Peyer's patch (tissue), 4 donors: Measurements from ENCODE around the gene TDRD3. TPM values are rescaled to one million over a fixed set of nuclear protein-coding genes. Genes with fewer than 3 reads are reported as not detected.

Source experiments
- DNase-seq, 3 donors: peaks; one replicate each; pipeline ENCODE4 v3.0.0-alpha.2; 2017 to 2019
- H3K27ac ChIP-seq, 4 donors: fragments of 200-600 bp; sonication (generic); one replicate each; pipeline ENCODE4 v1.5.1; 2016 to 2019
- H3K27me3 ChIP-seq, 2 donors: fragments of 200-600 bp; sonication (generic); one replicate each; pipeline ENCODE4 v1.5.1; 2019
- H3K36me3 ChIP-seq, 3 donors: fragments of 200-600 bp; sonication (generic); one replicate each; pipeline ENCODE4 v1.5.1; 2016 to 2019
- H3K4me1 ChIP-seq, 4 donors: fragments of 200-600 bp; sonication (generic); one replicate each; pipeline ENCODE4 v1.5.1; 2016 to 2019
- H3K4me3 ChIP-seq, 4 donors: fragments of 200-600 bp; sonication (generic); 1 replicate in 3 of 4; 2 replicates in 1 of 4; pipeline ENCODE4 v1.5.1; 2016 to 2019; ENCODE audit warnings: mild to moderate bottlenecking in 1 of 4
- H3K9me3 ChIP-seq, 4 donors: fragments of 200-600 bp; sonication (generic); one replicate each; pipeline ENCODE4 v1.5.1; 2016 to 2019; ENCODE audit warnings: mild to moderate bottlenecking in 1 of 4
- CTCF ChIP-seq, 6 experiments: fragments of 450-650 bp in 4 of 6; fragments of 200-600 bp in 2 of 6; sonication (generic) in 1 of 6; IDR thresholded peaks; one replicate each; pipeline ENCODE4 v1.5.1; 2017 to 2019; ENCODE audit warnings: antibody characterized with exemption in 6 of 6, mild to moderate bottlenecking in 3 of 6, moderate library complexity in 1 of 6
- POLR2A ChIP-seq, 2 donors: fragments of 450-650 bp; IDR thresholded peaks; one replicate each; pipeline ENCODE4 v1.5.1; 2017; ENCODE audit warnings: antibody characterized with exemption in 2 of 2, mild to moderate bottlenecking in 2 of 2, moderate library complexity in 2 of 2
- small RNA-seq, 2 donors: library from RNA; depleted of rRNA; stranded (forward); fragments of <200 nt; gene quantifications; one replicate each; pipeline ENCODE3, GENCODE V24; 2016
- total RNA-seq, 4 donors: library from RNA; depleted of rRNA; stranded (reverse); fragments of >200 nt; gene quantifications; one replicate each; pipeline ENCODE4 v1.1.0, GENCODE V29; 2016

The TDRD3 gene
- total RNA-seq, 4 donors from 2014 or later: 18.4 to 29.9 (median 20.9) TPM

- TF ChIP-seq CTCF (IDR thresholded peaks at IDR 0.05): peak in 3 of 6 experiments; percentile 19 to 33 (median 31)
- no peak for TF ChIP-seq POLR2A (IDR thresholded peaks at IDR 0.05)
- no peak for DNase-seq
- no peaks in the 10 kb centered on the region for H3K27me3 ChIP-seq
- H3K27ac ChIP-seq: no peak overlapping the region
- H3K36me3 ChIP-seq: no peaks in the 10 kb centered on the region
- H3K9me3 ChIP-seq: no peaks in the 10 kb centered on the region
- no peak overlapping the region for H3K4me3 ChIP-seq
- no peaks in the 10 kb centered on the region for H3K4me1 ChIP-seq
Measured at GRCh38 chr13:60617991-60618733, 221.1 kb downstream of the TDRD3 start.

GRCh38 chr13:60619461-60619860, 222.4 kb downstream of the TDRD3 start:
- no peak for DNase-seq
- H3K4me3 ChIP-seq: no peak overlapping the region
- H3K4me1 ChIP-seq: no peaks in the 10 kb centered on the region
- H3K27me3 ChIP-seq: no peaks in the 10 kb centered on the region
- H3K27ac ChIP-seq: no peak overlapping the region
- no peaks in the 10 kb centered on the region for H3K9me3 ChIP-seq
- TF ChIP-seq POLR2A (IDR thresholded peaks at IDR 0.05): no peak
- no peak for TF ChIP-seq CTCF (IDR thresholded peaks at IDR 0.05)
- H3K36me3 ChIP-seq: no peaks in the 10 kb centered on the region

- H3K4me3 ChIP-seq: no peak overlapping the region
- no peaks in the 10 kb centered on the region for H3K36me3 ChIP-seq
- DNase-seq: no peak
- H3K27me3 ChIP-seq: no peaks in the 10 kb centered on the region
- no peaks in the 10 kb centered on the region for H3K4me1 ChIP-seq
- TF ChIP-seq CTCF (IDR thresholded peaks at IDR 0.05): no peak
- TF ChIP-seq POLR2A (IDR thresholded peaks at IDR 0.05): no peak
- no peaks in the 10 kb centered on the region for H3K9me3 ChIP-seq
- no peak overlapping the region for H3K27ac ChIP-seq
Measured at GRCh38 chr13:60620611-60621395, 223.8 kb downstream of the TDRD3 start.

GRCh38 chr13:60623151-60623550, 226.1 kb downstream of the TDRD3 start:
- H3K27ac ChIP-seq: no peak overlapping the region
- H3K36me3 ChIP-seq: no peaks in the 10 kb centered on the region
- H3K9me3 ChIP-seq: no peaks in the 10 kb centered on the region
- no peak overlapping the region for H3K4me3 ChIP-seq
- no peaks in the 10 kb centered on the region for H3K27me3 ChIP-seq
- H3K4me1 ChIP-seq: no peaks in the 10 kb centered on the region
- DNase-seq: no peak
- TF ChIP-seq POLR2A (IDR thresholded peaks at IDR 0.05) (no peak), CTCF (IDR thresholded peaks at IDR 0.05) (no peak)

Small RNA genes lying within 50 kb of the gene (small RNA-seq; reads per million reads assigned to genes)
- gene RNA5SP31: 0 reads per million in 2 donors

Other genes with a start within 250 kb of the TDRD3 start
- 10 to 100 TPM in 1 of 4 donors, 1 to 10 TPM in 3; 1.4 to 13.2 (median 2.6) TPM for gene DIAPH3, start 233.3 kb upstream of the TDRD3 start, total RNA-seq